ENCODE measurements around the gene RNASEL.

The RNASEL gene

GRCh38 chr1:182617734-182618351 is 28.8 kb upstream of the RNASEL start:
- peak; percentile 72 for DNase-seq

DNA sequence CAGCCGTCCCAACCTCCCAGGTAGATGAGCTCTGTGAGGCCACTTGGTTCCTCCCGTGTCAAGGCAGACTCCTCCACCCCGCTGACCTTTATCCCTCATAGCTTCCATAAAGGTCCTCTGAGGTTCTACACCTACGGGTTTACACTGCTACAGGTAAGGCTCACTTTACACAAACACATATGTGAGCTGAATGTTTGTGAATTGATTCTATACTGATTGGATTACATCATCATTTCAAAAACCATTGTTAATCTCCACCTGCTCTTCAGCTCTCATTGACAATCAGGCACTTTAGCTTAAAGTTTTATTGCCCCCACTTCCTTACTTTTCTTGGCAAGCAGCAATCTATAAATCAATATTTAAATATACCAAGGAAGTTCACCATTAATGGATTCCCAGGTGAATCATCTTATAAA is 28.0 kb upstream of the RNASEL start:
- no peak for DNase-seq

DNA sequence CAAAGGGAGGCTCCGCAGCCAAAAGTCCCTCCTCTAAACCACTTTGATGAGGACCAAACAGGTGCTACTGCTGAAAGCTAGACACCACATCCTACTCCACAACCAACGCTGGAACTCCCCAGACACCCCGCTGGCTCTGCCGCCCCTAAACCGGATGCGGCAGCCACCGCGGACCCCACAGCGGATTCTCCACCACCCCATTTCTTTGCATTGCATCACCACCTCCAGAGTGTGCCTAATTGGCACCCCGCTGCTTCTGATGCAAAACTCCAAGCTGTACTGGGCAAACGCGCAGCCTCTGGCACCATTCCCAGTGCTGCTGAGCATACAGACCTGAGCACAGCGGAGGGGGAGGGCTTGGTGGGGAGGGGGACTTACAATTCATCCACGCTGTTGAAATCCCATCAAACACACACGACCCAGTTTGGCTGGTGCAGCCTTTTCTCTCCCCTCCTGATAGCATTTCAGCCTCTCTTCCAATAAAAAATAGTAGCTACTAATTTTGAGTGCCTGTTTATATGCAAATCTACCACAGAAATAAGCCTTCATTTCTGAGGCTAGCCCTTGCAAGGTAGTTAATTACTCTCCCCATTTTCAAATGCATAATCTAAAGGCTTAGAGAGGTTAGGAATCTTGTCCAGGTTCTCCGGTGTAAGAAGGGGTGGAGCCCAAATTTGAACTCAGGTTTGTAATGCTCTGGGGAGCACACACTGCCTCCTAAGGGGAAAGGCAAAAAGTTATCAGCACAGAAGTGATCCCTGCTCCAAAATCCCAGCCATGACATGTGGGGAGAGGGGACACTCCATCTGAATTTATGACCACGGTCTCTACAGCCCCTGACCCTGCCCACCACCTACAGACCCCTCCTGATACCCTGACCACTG is 27.3 kb upstream of the RNASEL start:
- DNase-seq, result peak; percentile 93

DNA sequence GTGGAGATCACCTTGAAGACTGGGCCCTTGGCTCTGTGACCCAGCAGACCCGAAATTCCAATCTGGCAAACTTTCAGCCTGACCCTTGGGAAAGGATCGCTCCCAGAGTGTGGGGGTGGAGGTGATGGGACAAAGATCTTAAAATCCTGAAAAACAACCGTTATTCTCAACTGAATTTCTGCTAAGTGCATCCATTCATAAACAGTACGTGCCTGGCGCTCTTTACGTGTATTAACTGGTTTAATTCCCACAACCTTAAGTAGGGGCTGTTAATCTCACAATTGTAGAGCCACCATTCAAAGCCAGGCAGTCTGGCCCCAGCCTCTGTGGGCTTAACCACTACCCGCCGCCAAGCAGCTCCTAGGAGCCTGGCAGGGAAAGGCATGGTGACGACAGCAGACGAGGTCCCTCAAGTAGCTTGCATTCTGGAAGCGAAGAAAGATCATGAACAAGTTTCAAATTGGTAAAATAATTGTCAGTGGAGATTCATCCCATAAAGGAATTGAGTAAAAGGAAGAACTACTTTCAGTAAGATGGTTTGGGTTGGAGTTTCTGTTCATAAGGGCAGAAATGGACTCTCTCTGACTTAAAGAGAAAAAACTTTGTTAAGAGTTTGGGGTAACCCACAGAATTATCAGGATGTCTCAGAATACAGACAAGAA is 26.5 kb upstream of the RNASEL start:
- peak; percentile 47 for DNase-seq

- peak; percentile 92 for DNase-seq
These were observed 25.9 kb upstream of the RNASEL start for GRCh38 chr1:182614796-182615454.

DNA sequence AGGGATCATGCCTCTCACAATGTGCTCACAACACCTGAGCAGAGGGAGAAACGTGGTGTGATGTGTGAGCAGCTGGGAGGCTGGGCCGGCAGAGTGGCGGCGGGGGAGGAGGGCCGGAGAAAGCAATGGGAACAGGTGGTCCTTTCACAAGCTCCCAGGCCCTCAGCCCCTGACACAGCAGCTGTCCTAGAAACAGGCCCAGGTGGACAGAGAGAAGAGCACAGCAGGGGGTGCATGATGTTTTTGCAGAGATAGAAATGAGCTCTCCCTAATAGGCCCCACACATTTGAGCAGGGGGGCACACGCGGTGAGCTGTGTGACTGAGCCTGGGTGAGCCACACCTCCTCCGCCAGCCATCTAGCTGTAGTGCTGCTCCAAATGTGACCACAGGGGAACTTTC is 22.7 kb upstream of the RNASEL start:
- no peak for DNase-seq

DNA sequence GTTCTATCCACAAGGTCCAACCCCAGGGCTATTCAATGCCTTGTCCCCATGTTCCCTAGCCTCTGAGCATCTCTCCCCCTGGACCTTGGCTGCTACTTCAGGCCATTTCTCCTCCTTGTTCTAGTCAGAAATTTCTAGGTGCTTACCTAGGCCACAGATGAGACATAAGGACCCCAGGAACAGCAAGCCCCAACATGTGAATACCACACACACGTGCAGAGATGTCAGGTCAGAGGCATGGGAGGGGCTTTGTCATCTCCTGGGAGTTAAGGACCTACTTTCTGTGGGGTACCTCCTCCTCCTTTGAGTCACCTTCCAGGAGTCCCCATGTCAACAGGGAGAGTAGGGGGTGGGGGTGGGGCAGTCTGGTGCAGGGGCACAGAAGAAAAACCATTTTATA is 22.3 kb upstream of the RNASEL start:
- no peak for DNase-seq

GRCh38 chr1:182610606-182611194 is 21.6 kb upstream of the RNASEL start:
- peak; percentile 64 for DNase-seq

DNA sequence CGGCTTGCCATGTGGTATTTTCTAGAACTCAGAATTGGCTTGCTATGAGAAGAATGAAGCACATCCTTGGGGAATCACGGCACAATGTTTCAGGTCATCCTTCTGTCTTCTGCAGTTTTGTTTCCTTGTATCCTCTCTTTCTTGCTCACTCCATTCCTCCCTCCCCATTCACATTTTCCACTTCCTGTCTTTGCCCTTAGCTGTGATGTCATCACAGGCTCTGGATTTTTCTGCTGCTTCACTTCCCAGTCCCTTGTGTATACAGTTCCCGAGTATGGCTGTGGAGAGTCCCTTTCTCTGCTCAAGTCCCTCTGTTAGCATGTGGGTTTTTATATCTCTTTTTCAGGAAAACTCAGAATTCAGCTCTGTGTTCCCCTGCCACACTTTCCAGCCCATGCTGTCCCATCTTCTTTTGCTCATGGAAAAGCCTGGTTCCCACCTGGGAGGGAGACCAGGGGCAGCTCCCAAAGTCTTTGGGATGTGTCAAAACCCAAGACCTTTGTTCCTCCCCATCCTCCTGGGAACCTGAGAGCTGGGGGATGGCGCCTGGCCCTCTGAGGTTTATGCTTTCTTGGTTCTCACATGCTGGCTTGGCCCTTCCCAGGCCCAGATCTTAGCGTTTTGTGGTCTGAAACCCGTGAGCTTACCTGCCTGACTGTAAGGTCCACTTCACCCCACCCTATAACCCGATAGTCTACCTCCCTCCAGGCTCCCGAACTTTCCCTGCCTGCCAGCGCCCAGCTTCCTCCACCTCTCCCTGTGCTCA is 20.0 kb upstream of the RNASEL start:
- peak; percentile 62 for DNase-seq

DNA sequence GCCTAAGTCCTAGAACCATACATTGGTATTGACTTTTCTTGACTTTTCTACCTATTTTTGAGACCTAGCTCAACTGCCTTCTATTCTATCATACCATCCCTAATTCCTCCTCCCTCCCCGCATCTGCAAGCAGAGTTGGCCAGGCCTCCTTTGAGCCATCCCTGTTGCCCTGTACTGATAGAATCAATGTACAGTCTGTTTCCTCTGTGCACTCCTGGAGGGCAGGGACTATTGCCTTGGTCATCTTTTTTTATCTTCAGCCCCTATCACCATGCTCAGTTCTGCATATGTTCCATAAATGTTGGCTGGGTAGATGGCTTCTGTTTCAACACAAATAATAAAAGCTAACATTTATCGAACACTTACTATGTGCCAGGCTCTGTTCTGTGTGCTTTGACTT is 19.2 kb upstream of the RNASEL start:
- DNase-seq, result no peak

DNA sequence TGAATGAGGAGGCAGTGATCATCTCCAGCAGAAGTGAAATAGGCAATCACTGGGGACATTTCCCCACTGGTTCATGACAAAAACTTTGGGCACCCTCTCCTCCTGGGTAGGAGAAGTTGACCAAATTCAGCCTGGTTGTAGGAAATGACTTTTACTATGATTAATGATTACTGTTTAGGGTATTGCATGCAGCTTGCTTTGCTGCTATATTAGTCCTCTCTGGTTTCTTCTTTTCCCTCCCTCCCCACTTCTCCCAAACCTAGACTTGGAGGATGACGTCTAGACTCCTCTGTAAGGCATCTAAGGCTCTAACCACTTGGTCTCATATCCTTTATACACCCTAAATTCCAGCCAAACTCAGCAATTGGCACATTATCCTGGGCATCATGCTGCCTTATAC is 18.5 kb upstream of the RNASEL start:
- DNase-seq, result no peak

GRCh38 chr1:182604175-182605164 is 15.4 kb upstream of the RNASEL start, which contains the start of gene RGS16:
RGS16 (minus strand) TSS chr1:182604389; CDS start chr1:182604259, 130 bp downstream.
- DNase-seq, result peak; percentile 77

- no peak for DNase-seq
These were observed 14.7 kb upstream of the RNASEL start for GRCh38 chr1:182603646-182604174.

- DNase-seq, result peak; percentile 32
These were observed 14.0 kb upstream of the RNASEL start for GRCh38 chr1:182602935-182603645.

- no peak for DNase-seq
These were observed 12.9 kb upstream of the RNASEL start for GRCh38 chr1:182601913-182602312.

DNA sequence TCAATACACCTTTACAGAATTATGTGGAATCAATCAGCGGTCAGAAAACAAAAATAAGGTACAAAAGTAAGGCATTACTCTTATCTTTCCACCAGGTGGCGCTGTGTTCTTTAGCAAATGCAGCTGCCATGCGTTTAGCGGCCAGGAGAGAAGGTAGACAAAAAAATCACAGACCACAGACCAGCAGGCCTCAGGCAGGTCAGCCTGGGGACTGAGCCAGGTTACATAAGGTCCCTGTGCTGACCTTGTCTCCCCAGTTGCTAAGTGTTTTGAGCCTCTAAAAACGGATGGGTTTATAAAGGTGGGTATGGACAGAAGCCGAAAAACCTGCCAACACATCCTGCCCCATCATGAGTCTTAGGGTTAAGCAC is 12.3 kb upstream of the RNASEL start:
- DNase-seq, result peak; percentile 70

DNA sequence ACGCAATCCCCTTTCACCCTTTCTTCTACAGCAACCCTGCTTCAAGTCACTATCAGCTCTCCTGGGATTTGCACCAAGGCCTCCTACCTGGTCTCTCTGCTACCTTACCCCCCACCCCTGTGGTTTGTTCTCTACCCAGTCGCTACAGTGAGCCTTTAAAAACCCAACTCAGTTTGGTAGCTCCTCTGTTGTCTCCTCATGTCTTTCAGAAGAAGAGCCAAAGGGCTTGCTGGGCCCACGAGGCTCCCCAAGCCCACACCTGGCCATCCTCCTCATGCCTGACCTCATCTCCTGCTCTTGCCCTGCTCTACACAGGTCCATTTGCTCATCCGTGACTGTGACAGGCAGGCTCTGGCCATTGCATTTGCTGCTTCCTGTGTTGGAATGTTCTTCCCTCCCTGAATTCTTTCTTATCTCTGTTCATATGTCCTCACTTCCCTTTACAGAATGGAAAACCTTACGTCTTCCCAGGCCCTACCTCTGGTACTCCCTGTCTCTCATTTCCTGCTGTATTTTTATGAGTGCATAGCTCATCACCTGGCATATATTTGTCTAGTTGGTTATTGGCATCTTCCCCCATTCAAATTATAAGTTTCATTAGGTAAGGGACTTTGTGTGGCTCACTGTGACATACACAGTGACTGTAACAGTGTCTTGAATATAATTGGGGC is 11.8 kb upstream of the RNASEL start:
- no peak for DNase-seq

DNA sequence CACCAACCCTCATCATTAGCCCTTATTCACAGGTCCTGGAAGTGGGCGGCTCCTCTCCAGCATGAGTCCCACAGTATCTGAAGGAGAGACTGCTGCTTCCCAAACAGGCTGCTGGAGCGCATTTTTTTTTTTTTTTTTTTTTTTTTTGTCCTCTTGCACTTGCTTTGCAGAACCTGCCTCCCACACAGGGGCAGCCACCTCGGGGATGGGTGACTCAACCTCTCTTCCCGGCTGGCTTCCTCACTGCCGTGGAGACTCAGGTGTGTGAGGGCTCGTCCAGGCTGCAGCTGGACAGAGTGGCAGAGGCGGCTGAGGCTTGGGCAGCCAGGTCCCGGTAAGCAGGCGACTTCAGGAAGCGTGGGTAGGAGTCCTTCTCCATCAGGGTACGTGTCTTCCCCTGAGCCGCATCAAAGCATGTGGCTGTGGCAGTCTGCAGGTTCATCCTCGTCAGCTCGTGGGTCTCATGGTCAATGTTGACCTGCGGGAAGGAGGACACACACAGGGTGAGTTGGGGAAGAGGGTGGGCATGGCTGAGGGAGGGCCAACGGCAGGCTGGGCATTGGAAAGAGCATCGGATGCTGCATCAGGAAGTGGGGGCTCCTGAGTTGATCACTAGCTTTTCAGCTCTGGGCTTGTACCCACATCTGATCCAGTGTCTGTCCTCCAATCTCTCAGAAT is 11.1 kb upstream of the RNASEL start:
- no peak for DNase-seq

GRCh38 chr1:182599339-182599738 is 10.3 kb upstream of the RNASEL start:
- DNase-seq, result no peak
